ENCODE data around the gene SSUH2. TPM values are rescaled to one million over a fixed set of nuclear protein-coding genes. Genes with fewer than 3 reads are reported as not detected.

The SSUH2 gene
- total and polyA plus RNA-seq, 2 of the 13 experiments (the other 11 are each of a cell fraction or from before 2014, with no cell fraction given): 38.1 to 136 TPM

DNA sequence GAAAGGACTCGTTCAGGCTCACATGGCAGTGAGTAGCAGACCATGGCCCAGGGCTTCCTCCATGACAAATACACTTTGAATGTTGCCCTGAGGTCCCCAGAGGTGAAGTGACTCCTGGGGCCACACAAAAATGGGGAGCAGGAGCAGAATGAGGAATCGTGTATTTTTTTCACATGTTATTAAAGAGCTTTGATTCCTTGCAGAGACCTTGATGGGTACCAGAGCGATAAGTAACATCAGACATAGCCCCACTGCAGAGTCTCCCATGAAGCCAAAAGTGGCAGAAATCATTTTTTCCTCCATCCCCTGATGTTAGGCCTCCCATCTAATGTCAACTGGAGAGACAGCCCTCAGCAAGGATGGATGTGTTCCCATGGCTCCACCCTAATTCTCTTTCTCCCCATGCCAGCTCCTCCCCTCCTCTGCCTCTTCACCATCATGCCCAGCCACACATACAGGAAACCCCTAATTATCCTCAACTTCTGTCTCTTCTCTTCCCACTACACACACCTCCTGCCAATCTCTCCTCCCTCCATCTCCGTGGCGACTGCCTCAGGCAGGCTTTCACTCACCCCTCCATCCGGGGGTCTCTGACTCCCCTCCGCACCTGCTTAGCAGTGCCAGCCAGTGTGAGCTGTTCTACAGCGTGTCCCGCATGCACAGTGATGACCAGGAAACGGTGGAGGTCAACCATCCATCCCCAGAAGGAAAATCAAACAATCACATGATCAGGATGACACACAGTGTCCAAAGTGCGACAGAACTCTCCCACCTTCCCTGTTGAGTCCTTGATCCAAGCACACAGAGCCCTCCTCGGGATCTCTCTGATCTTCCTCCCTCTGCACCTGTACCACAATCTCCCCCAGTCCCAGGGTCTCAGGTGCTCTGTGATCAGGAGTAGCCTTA, 7.1 kb upstream of the SSUH2 start (continued):
- TF ChIP-seq IKZF4 (CRISPR knock-in tag; IDR thresholded peaks at IDR 0.05; ENCODE audit: borderline replicate concordance, low read depth, not compliant biosample characterization) (no peak), ZNF337 (CRISPR knock-in tag; IDR thresholded peaks at IDR 0.05; ENCODE audit: borderline replicate concordance, low read depth) (no peak), ZBTB1 (CRISPR knock-in tag; IDR thresholded peaks at IDR 0.05; ENCODE audit: borderline replicate concordance) (no peak), HIVEP1 (CRISPR knock-in tag; IDR thresholded peaks at IDR 0.05) (peak; percentile 44; the same call in 1 of the 2 replicates), JUNB (CRISPR knock-in tag; IDR thresholded peaks at IDR 0.05; ENCODE audit: borderline replicate concordance) (no peak), BHLHE40 (IDR thresholded peaks at IDR 0.05; ENCODE audit: low read length) (peak; percentile 67; the same call in 1 of the 2 replicates), TMF1 (CRISPR knock-in tag; IDR thresholded peaks at IDR 0.05; ENCODE audit: low read depth) (no peak), KDM6A (CRISPR knock-in tag; IDR thresholded peaks at IDR 0.05; ENCODE audit: low read depth) (peak; percentile 70), GPN1 (CRISPR knock-in tag; IDR thresholded peaks at IDR 0.05; ENCODE audit: borderline replicate concordance) (no peak), ZNF549 (CRISPR knock-in tag; IDR thresholded peaks at IDR 0.05) (no peak), ZNF251 (CRISPR knock-in tag; IDR thresholded peaks at IDR 0.05) (no peak), NBN (conservative IDR thresholded peaks at IDR 0.05) (no peak), MATR3 (CRISPR knock-in tag; IDR thresholded peaks at IDR 0.05) (no peak), CBX5 (CRISPR knock-in tag; IDR thresholded peaks at IDR 0.05; ENCODE audit: borderline replicate concordance) (peak; percentile 65; the same call in 1 of the 2 replicates), ZSCAN22 (CRISPR knock-in tag; IDR thresholded peaks at IDR 0.05) (no peak), CHD4 (IDR thresholded peaks at IDR 0.05; ENCODE audit: borderline replicate concordance, low read length) (0 out of 2 replicates have a peak, but pooled peaks have one; percentile 28), POLR2AphosphoS5 (IDR thresholded peaks at IDR 0.05; ENCODE audit: low read depth, low read length) (peak; percentile 89), NFKB2 (CRISPR knock-in tag; IDR thresholded peaks at IDR 0.05; ENCODE audit: borderline replicate concordance) (peak; percentile 91; the same call in 1 of the 2 replicates), ZMYM4 (CRISPR knock-in tag; IDR thresholded peaks at IDR 0.05) (peak; percentile 81), ELF1 (CRISPR knock-in tag; IDR thresholded peaks at IDR 0.05) (peak; percentile 83), IRX3 (CRISPR knock-in tag; IDR thresholded peaks at IDR 0.05; ENCODE audit: borderline replicate concordance, low read depth) (no peak), PLRG1 (conservative IDR thresholded peaks at IDR 0.05) (no peak), ZNF44 (CRISPR knock-in tag; IDR thresholded peaks at IDR 0.05) (no peak)
- TF ChIP-seq, protein P1, sequence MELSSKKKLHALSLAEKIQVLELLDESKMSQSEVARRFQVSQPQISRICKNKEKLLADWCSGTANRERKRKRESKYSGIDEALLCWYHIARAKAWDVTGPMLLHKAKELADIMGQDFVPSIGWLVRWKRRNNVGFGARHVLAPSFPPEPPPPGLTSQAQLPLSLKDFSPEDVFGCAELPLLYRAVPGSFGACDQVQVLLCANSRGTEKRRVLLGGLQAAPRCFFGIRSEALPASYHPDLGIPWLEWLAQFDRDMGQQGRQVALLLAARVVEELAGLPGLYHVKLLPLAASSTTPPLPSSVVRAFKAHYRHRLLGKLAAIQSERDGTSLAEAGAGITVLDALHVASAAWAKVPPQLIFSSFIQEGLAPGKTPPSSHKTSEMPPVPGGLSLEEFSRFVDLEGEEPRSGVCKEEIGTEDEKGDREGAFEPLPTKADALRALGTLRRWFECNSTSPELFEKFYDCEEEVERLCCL (CRISPR knock-in tag; IDR thresholded peaks at IDR 0.05; ENCODE audit: borderline replicate concordance): no peak
- TF ChIP-seq, protein P2, sequence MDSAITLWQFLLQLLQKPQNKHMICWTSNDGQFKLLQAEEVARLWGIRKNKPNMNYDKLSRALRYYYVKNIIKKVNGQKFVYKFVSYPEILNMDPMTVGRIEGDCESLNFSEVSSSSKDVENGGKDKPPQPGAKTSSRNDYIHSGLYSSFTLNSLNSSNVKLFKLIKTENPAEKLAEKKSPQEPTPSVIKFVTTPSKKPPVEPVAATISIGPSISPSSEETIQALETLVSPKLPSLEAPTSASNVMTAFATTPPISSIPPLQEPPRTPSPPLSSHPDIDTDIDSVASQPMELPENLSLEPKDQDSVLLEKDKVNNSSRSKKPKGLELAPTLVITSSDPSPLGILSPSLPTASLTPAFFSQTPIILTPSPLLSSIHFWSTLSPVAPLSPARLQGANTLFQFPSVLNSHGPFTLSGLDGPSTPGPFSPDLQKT (CRISPR knock-in tag; IDR thresholded peaks at IDR 0.05; ENCODE audit: borderline replicate concordance): no peak
- TF ChIP-seq, protein P3, sequence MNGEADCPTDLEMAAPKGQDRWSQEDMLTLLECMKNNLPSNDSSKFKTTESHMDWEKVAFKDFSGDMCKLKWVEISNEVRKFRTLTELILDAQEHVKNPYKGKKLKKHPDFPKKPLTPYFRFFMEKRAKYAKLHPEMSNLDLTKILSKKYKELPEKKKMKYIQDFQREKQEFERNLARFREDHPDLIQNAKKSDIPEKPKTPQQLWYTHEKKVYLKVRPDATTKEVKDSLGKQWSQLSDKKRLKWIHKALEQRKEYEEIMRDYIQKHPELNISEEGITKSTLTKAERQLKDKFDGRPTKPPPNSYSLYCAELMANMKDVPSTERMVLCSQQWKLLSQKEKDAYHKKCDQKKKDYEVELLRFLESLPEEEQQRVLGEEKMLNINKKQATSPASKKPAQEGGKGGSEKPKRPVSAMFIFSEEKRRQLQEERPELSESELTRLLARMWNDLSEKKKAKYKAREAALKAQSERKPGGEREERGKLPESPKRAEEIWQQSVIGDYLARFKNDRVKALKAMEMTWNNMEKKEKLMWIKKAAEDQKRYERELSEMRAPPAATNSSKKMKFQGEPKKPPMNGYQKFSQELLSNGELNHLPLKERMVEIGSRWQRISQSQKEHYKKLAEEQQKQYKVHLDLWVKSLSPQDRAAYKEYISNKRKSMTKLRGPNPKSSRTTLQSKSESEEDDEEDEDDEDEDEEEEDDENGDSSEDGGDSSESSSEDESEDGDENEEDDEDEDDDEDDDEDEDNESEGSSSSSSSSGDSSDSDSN (CRISPR knock-in tag; IDR thresholded peaks at IDR 0.05): 0 out of 2 replicates have a peak, but pooled peaks have one; percentile 50

All from HepG2 (cell line).